Gastrocnemius medialis (tissue), 4 donors: ENCODE data around the gene NTNG1. TPM values are rescaled to one million over a fixed set of nuclear protein-coding genes. Genes with fewer than 3 reads are reported as not detected.

ENCODE experiments used
- ATAC-seq, 2 donors: fragments of 150-250 bp; one replicate each; pipeline ENCODE4 v1.9.1; 2016
- DNase-seq, 2 donors: peaks; one replicate each; pipeline ENCODE4 v3.0.0-alpha.2; 2019
- H3K27ac ChIP-seq, 4 donors: fragments of 200-600 bp; sonication (generic); 1 replicate in 1 of 4; 2 replicates in 3 of 4; pipeline ENCODE4 v1.5.1; 2016 to 2018; ENCODE audit warnings: mild to moderate bottlenecking in 2 of 4, moderate library complexity in 1 of 4
- H3K27me3 ChIP-seq, 3 donors: fragments of 200-600 bp; sonication (generic) in 2 of 3; 1 replicate in 1 of 3; 2 replicates in 2 of 3; pipeline versions ENCODE4 v1.5.1 to v1.6.0; 2016 to 2019; ENCODE audit warnings: mild to moderate bottlenecking in 1 of 3, moderate library complexity in 1 of 3
- H3K36me3 ChIP-seq, 2 donors: fragments of 200-600 bp; sonication (generic) in 1 of 2; one replicate each; pipeline ENCODE4 v1.5.1; 2017 to 2018
- H3K4me1 ChIP-seq, 2 donors: fragments of 200-600 bp; sonication (generic) in 1 of 2; one replicate each; pipeline ENCODE4 v1.5.1; 2016 to 2017; ENCODE audit warnings: mild to moderate bottlenecking in 2 of 2
- H3K4me3 ChIP-seq, 4 donors: fragments of 200-600 bp; sonication (generic) in 3 of 4; 1 replicate in 1 of 4; 2 replicates in 3 of 4; pipeline ENCODE4 v1.5.1; 2016 to 2019; ENCODE audit warnings: mild to moderate bottlenecking in 2 of 4
- H3K9me3 ChIP-seq, 3 donors: fragments of 200-600 bp; sonication (generic) in 2 of 3; 1 replicate in 1 of 3; 2 replicates in 2 of 3; pipeline ENCODE4 v1.5.1; 2016 to 2019
- CTCF ChIP-seq, 5 experiments: fragments of 450-650 bp in 3 of 5; fragments of 200-600 bp in 2 of 5; sonication (generic) in 2 of 5; IDR thresholded peaks in 4 of 5; conservative IDR thresholded peaks in 1 of 5; 1 replicate in 4 of 5; 2 replicates in 1 of 5; pipeline ENCODE4 v1.5.1; 2016 to 2019; ENCODE audit warnings: antibody characterized with exemption in 5 of 5, mild to moderate bottlenecking in 3 of 5, moderate library complexity in 3 of 5
- POLR2A ChIP-seq, 2 donors: fragments of 450-650 bp; IDR thresholded peaks; one replicate each; pipeline ENCODE4 v1.6.1; 2017; ENCODE audit warnings: antibody characterized with exemption in 2 of 2, mild to moderate bottlenecking in 2 of 2, moderate library complexity in 2 of 2
- in situ Hi-C, 4 donors: fragments of 200-750 bp; cut with MboI; loops; one replicate each; pipeline versions ENCODE4 v1.15.0 to v1.8.0; 2017; ENCODE audit warnings: low sequenced_read_pairs in 4 of 4
- intact Hi-C: fragments of 100-400 bp; cut with DNase I; formaldehyde crosslinking; loops from one replicate; pipeline ENCODE4 v1.15.1; 2023; ENCODE audit warnings: low total_unique reads
- total RNA-seq, 4 donors: library from RNA; depleted of rRNA; stranded (reverse); fragments of >200 nt; gene quantifications; one replicate each; pipeline versions ENCODE4 v1.1.0 to v1.2.3, GENCODE V29; 2016

Gene NTNG1
- total RNA-seq, 4 donors from 2014 or later, result not detected

- TF ChIP-seq POLR2A (IDR thresholded peaks at IDR 0.05), result no peak
- no peak for TF ChIP-seq CTCF (IDR thresholded peaks at IDR 0.05 in 4 of 5, conservative IDR thresholded peaks at IDR 0.05 in 1 of 5)
- in situ Hi-C loops, result no loop called here
- DNase-seq (no peak), ATAC-seq (no peak)
- Histone ChIP-seq H3K27me3 (no peaks in the 10 kb centered on the region), H3K27ac (no peak overlapping the region), H3K9me3 (no peaks in the 10 kb centered on the region), H3K4me1 (no peaks in the 10 kb centered on the region), H3K4me3 (no peak overlapping the region), H3K36me3 (no peaks in the 10 kb centered on the region)
- intact Hi-C loops, result no loop called here
These were observed 187.2 kb downstream of the NTNG1 start for GRCh38 chr1:107328087-107328486.

- TF ChIP-seq POLR2A (IDR thresholded peaks at IDR 0.05), result no peak
- TF ChIP-seq CTCF (IDR thresholded peaks at IDR 0.05 in 4 of 5, conservative IDR thresholded peaks at IDR 0.05 in 1 of 5), result no peak
- no peak overlapping the region for H3K27ac ChIP-seq
- DNase-seq (no peak), ATAC-seq (no peak)
- H3K36me3 ChIP-seq, result no peaks in the 10 kb centered on the region
- intact Hi-C loops (no loop called here), in situ Hi-C loops (no loop called here)
- no peaks in the 10 kb centered on the region for H3K27me3 ChIP-seq
- H3K4me1 ChIP-seq, result no peaks in the 10 kb centered on the region
- H3K9me3 ChIP-seq, result no peaks in the 10 kb centered on the region
- no peak overlapping the region for H3K4me3 ChIP-seq
These were observed 198.9 kb downstream of the NTNG1 start for GRCh38 chr1:107339775-107340174.

DNA sequence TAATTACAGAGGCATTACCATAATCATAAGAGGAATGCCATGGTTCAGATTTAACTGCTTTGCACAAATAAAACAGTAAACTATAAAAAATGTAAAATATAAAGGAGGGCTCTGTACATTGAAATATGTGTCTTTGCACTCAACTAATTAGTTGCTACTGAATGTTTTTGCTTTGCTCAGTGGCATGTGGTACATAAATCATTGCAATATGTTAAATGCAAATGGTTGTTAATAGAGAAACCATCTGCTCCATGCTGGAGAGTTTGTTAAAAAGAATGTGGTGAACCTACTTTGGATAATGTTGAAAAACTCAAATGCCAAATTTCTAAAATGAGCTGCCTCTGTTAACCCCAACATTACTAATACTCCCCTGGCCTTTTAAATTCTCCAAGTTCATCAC, 201.5 kb downstream of the NTNG1 start:
- no peaks in the 10 kb centered on the region for H3K4me1 ChIP-seq
- ATAC-seq (no peak), DNase-seq (no peak)
- H3K4me3 ChIP-seq, result no peak overlapping the region
- in situ Hi-C loops, result no loop called here
- no peak overlapping the region for H3K27ac ChIP-seq
- intact Hi-C loops, result no loop called here
- H3K9me3 ChIP-seq, result no peaks in the 10 kb centered on the region
- H3K27me3 ChIP-seq, result no peaks in the 10 kb centered on the region
- TF ChIP-seq POLR2A (IDR thresholded peaks at IDR 0.05) (no peak), CTCF (IDR thresholded peaks at IDR 0.05 in 4 of 5, conservative IDR thresholded peaks at IDR 0.05 in 1 of 5) (no peak)
- H3K36me3 ChIP-seq, result no peaks in the 10 kb centered on the region

GRCh38 chr1:107342768-107343167, 201.9 kb downstream of the NTNG1 start:
- ATAC-seq, result no peak
- intact Hi-C loops (no loop called here), in situ Hi-C loops (no loop called here)
- DNase-seq, result no peak
- TF ChIP-seq POLR2A (IDR thresholded peaks at IDR 0.05), result no peak
- TF ChIP-seq CTCF (IDR thresholded peaks at IDR 0.05 in 4 of 5, conservative IDR thresholded peaks at IDR 0.05 in 1 of 5), result no peak
- Histone ChIP-seq H3K36me3 (no peaks in the 10 kb centered on the region), H3K27me3 (no peaks in the 10 kb centered on the region), H3K4me3 (no peak overlapping the region), H3K4me1 (no peaks in the 10 kb centered on the region), H3K9me3 (no peaks in the 10 kb centered on the region), H3K27ac (no peak overlapping the region)

DNA sequence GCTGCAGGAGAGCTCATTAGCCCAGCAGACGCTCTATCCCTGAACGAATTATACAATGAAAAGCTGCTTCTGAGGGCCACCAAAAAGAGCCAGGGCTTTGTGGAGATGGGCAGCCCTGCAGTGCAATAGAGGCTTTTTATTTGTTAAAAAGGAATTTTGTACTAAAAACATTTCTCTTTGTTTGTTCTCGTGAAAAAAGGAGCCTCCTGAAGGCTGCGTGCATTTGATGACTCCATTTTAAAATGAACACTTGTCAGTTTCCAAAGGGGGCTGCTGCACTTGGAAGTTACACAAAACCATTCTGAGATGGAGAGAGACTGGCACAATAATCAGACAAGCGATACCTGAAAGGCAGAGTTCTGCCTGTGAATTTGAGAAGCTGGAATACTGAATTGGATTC, 202.8 kb downstream of the NTNG1 start:
- TF ChIP-seq POLR2A (IDR thresholded peaks at IDR 0.05), result no peak
- no peak for TF ChIP-seq CTCF (IDR thresholded peaks at IDR 0.05 in 4 of 5, conservative IDR thresholded peaks at IDR 0.05 in 1 of 5)
- DNase-seq, result no peak
- in situ Hi-C loops, result no loop called here
- Histone ChIP-seq H3K27ac (no peak overlapping the region), H3K27me3 (no peaks in the 10 kb centered on the region), H3K36me3 (no peaks in the 10 kb centered on the region), H3K4me3 (no peak overlapping the region), H3K9me3 (no peaks in the 10 kb centered on the region), H3K4me1 (no peaks in the 10 kb centered on the region)
- intact Hi-C loops, result no loop called here
- no peak for ATAC-seq
